T-helper 1 cell treated with Interleukin-12 subunit alpha and Interleukin-12 subunit beta and Interleukin-4 antibody, amounts not matched to agents 30 μg/mL and 1 μg/mL, for 36 hours (primary cell): ENCODE data around the gene EHD2.
"Not testable (repeated sequence)": the region's sequence is repeated elsewhere in the genome, so short reads cannot be mapped to it uniquely, and the experiment has no call there.

Experiments
- H3K27ac Mint-ChIP-seq: one replicate; pipeline ENCODE4 v1.8.0; 2021; ENCODE audit warnings: mild to moderate bottlenecking, mixed read lengths
- H3K27me3 Mint-ChIP-seq: one replicate; pipeline ENCODE4 v1.8.0; 2021; ENCODE audit warnings: low read depth, mixed read lengths
- H3K36me3 Mint-ChIP-seq: one replicate; pipeline ENCODE4 v1.8.0; 2021; ENCODE audit warnings: low read depth, mixed read lengths
- H3K4me1 Mint-ChIP-seq: one replicate; pipeline ENCODE4 v1.8.0; 2021; ENCODE audit warnings: low read depth, mixed read lengths
- H3K4me3 Mint-ChIP-seq: one replicate; pipeline ENCODE4 v1.8.0; 2021; ENCODE audit warnings: mild to moderate bottlenecking, moderate library complexity, mixed read lengths
- H3K9me3 Mint-ChIP-seq: one replicate; pipeline ENCODE4 v1.8.0; 2021; ENCODE audit warnings: mixed read lengths

Gene EHD2

GRCh38 chr19:47757617-47758442 is 44.6 kb downstream of the EHD2 start:
- no peaks in the 10 kb centered on the region for H3K27me3 Mint-ChIP-seq
- H3K9me3 Mint-ChIP-seq: no peaks in the 10 kb centered on the region
- H3K36me3 Mint-ChIP-seq: peaks cover 26% of the 10 kb centered on the region
- no peak overlapping the region for H3K27ac Mint-ChIP-seq
- H3K4me3 Mint-ChIP-seq: no peak overlapping the region
- H3K4me1 Mint-ChIP-seq: no peaks in the 10 kb centered on the region

- Mint-ChIP-seq H3K4me1 (no peaks in the 10 kb centered on the region), H3K4me3 (no peak overlapping the region), H3K27me3 (no peaks in the 10 kb centered on the region), H3K27ac (no peak overlapping the region), H3K9me3 (no peaks in the 10 kb centered on the region), H3K36me3 (peaks cover 21% of the 10 kb centered on the region)
These were observed 45.2 kb downstream of the EHD2 start for GRCh38 chr19:47758443-47758804.

GRCh38 chr19:47760632-47760999 is 47.4 kb downstream of the EHD2 start:
- H3K36me3 Mint-ChIP-seq: peaks cover 15% of the 10 kb centered on the region
- no peaks in the 10 kb centered on the region for H3K4me1 Mint-ChIP-seq
- H3K9me3 Mint-ChIP-seq: no peaks in the 10 kb centered on the region
- H3K27ac Mint-ChIP-seq: no peak overlapping the region
- no peak overlapping the region for H3K4me3 Mint-ChIP-seq
- H3K27me3 Mint-ChIP-seq: no peaks in the 10 kb centered on the region

- Mint-ChIP-seq H3K27ac (no peak overlapping the region), H3K27me3 (no peaks in the 10 kb centered on the region), H3K4me1 (no peaks in the 10 kb centered on the region), H3K9me3 (no peaks in the 10 kb centered on the region), H3K4me3 (no peak overlapping the region), H3K36me3 (peaks cover 15% of the 10 kb centered on the region)
These were observed 48.3 kb downstream of the EHD2 start for GRCh38 chr19:47761566-47761965.

- H3K4me3 Mint-ChIP-seq: no peak overlapping the region
- no peaks in the 10 kb centered on the region for H3K4me1 Mint-ChIP-seq
- no peaks in the 10 kb centered on the region for H3K27me3 Mint-ChIP-seq
- H3K9me3 Mint-ChIP-seq: no peaks in the 10 kb centered on the region
- no peak overlapping the region for H3K27ac Mint-ChIP-seq
- peaks cover 12% of the 10 kb centered on the region for H3K36me3 Mint-ChIP-seq
These were observed 48.9 kb downstream of the EHD2 start for GRCh38 chr19:47762151-47762550.

GRCh38 chr19:47762615-47763308 is 49.5 kb downstream of the EHD2 start:
- Mint-ChIP-seq H3K4me1 (no peaks in the 10 kb centered on the region), H3K36me3 (peaks cover 9% of the 10 kb centered on the region), H3K9me3 (no peaks in the 10 kb centered on the region), H3K27me3 (no peaks in the 10 kb centered on the region), H3K4me3 (no peak overlapping the region), H3K27ac (no peak overlapping the region)

GRCh38 chr19:47764705-47765104 is 51.5 kb downstream of the EHD2 start:
- not testable (repeated sequence) for H3K4me1 Mint-ChIP-seq, H3K9me3 Mint-ChIP-seq, H3K4me3 Mint-ChIP-seq, H3K27ac Mint-ChIP-seq, H3K36me3 Mint-ChIP-seq, H3K27me3 Mint-ChIP-seq

GRCh38 chr19:47765523-47766358 is 52.5 kb downstream of the EHD2 start:
- Mint-ChIP-seq H3K27ac (no peak overlapping the region), H3K4me1 (no peaks in the 10 kb centered on the region), H3K27me3 (no peaks in the 10 kb centered on the region), H3K4me3 (no peak overlapping the region), H3K36me3 (no peaks in the 10 kb centered on the region), H3K9me3 (no peaks in the 10 kb centered on the region)

- Mint-ChIP-seq H3K27me3 (no peaks in the 10 kb centered on the region), H3K4me1 (no peaks in the 10 kb centered on the region), H3K27ac (no peak overlapping the region), H3K4me3 (no peak overlapping the region), H3K9me3 (no peaks in the 10 kb centered on the region), H3K36me3 (no peaks in the 10 kb centered on the region)
These were observed 53.1 kb downstream of the EHD2 start for GRCh38 chr19:47766359-47766620.

- H3K4me1 Mint-ChIP-seq: no peaks in the 10 kb centered on the region
- no peaks in the 10 kb centered on the region for H3K9me3 Mint-ChIP-seq
- no peak overlapping the region for H3K4me3 Mint-ChIP-seq
- H3K27me3 Mint-ChIP-seq: no peaks in the 10 kb centered on the region
- no peaks in the 10 kb centered on the region for H3K36me3 Mint-ChIP-seq
- H3K27ac Mint-ChIP-seq: no peak overlapping the region
These were observed 53.4 kb downstream of the EHD2 start for GRCh38 chr19:47766670-47767069.

- Mint-ChIP-seq H3K4me3 (no peak overlapping the region), H3K4me1 (no peaks in the 10 kb centered on the region), H3K9me3 (no peaks in the 10 kb centered on the region), H3K27me3 (no peaks in the 10 kb centered on the region), H3K36me3 (no peaks in the 10 kb centered on the region), H3K27ac (no peak overlapping the region)
These were observed 54.1 kb downstream of the EHD2 start for GRCh38 chr19:47767349-47767748.

GRCh38 chr19:47768604-47769003 is 55.4 kb downstream of the EHD2 start:
- Mint-ChIP-seq H3K4me1 (no peaks in the 10 kb centered on the region), H3K27me3 (no peaks in the 10 kb centered on the region), H3K36me3 (no peaks in the 10 kb centered on the region), H3K4me3 (no peak overlapping the region), H3K27ac (no peak overlapping the region), H3K9me3 (no peaks in the 10 kb centered on the region)

- H3K27ac Mint-ChIP-seq: no peak overlapping the region
- H3K9me3 Mint-ChIP-seq: no peaks in the 10 kb centered on the region
- no peaks in the 10 kb centered on the region for H3K36me3 Mint-ChIP-seq
- H3K27me3 Mint-ChIP-seq: no peaks in the 10 kb centered on the region
- H3K4me3 Mint-ChIP-seq: no peak overlapping the region
- no peaks in the 10 kb centered on the region for H3K4me1 Mint-ChIP-seq
These were observed 56.3 kb downstream of the EHD2 start for GRCh38 chr19:47769534-47769933.

- not testable (repeated sequence) for H3K9me3 Mint-ChIP-seq, H3K36me3 Mint-ChIP-seq, H3K27ac Mint-ChIP-seq, H3K27me3 Mint-ChIP-seq, H3K4me1 Mint-ChIP-seq, H3K4me3 Mint-ChIP-seq
These were observed 58.1 kb downstream of the EHD2 start for GRCh38 chr19:47771291-47771690.

GRCh38 chr19:47776568-47776967 is 63.3 kb downstream of the EHD2 start:
- Mint-ChIP-seq H3K36me3 (peaks cover 5% of the 10 kb centered on the region), H3K4me1 (peaks cover 20% of the 10 kb centered on the region), H3K9me3 (no peaks in the 10 kb centered on the region), H3K27ac (no peak overlapping the region), H3K27me3 (no peaks in the 10 kb centered on the region), H3K4me3 (peak overlapping the region; percentile 9)
